GM18867 (cell line): Measurements from ENCODE around the gene SSUH2.

Source experiments
- ATAC-seq: cut with Tn5 transposase; IDR thresholded peaks from one replicate; pipeline ENCODE4 v1.9.1; 2021; ENCODE audit warnings: mild to moderate bottlenecking, moderate library complexity; ENCODE audit not compliant: unreplicated experiment

Gene SSUH2

GRCh38 chr3:8642001-8642400 lies 2.6 kb downstream of the SSUH2 start:
- ATAC-seq = no peak

- ATAC-seq = no peak
Observed at GRCh38 chr3:8641472-8641871, 3.1 kb downstream of the SSUH2 start.

GRCh38 chr3:8640223-8640622 lies 4.4 kb downstream of the SSUH2 start:
- no peak for ATAC-seq

GRCh38 chr3:8639659-8640000 lies 5.0 kb downstream of the SSUH2 start:
- no peak for ATAC-seq

GRCh38 chr3:8638994-8639658 lies 5.5 kb downstream of the SSUH2 start:
- ATAC-seq = no peak

- ATAC-seq = no peak
Observed at GRCh38 chr3:8637348-8637747, 7.2 kb downstream of the SSUH2 start.

GRCh38 chr3:8635631-8636030 lies 9.0 kb downstream of the SSUH2 start:
- no peak for ATAC-seq

- ATAC-seq = no peak
Observed at GRCh38 chr3:8635125-8635524, 9.5 kb downstream of the SSUH2 start.

- ATAC-seq = no peak
Observed at GRCh38 chr3:8632402-8633237, 12.0 kb downstream of the SSUH2 start.

- ATAC-seq = no peak
Observed at GRCh38 chr3:8631661-8632060, 12.9 kb downstream of the SSUH2 start.

GRCh38 chr3:8629151-8630021 lies 15.2 kb downstream of the SSUH2 start:
- peak; percentile 83 for ATAC-seq

GRCh38 chr3:8627949-8628348 lies 16.6 kb downstream of the SSUH2 start:
- no peak for ATAC-seq

- ATAC-seq = no peak
Observed at GRCh38 chr3:8627201-8627940, 17.2 kb downstream of the SSUH2 start.

GRCh38 chr3:8625991-8626390 lies 18.6 kb downstream of the SSUH2 start:
- ATAC-seq = no peak

GRCh38 chr3:8624612-8625011 lies 20.0 kb downstream of the SSUH2 start:
- no peak for ATAC-seq

GRCh38 chr3:8623741-8624140 lies 20.9 kb downstream of the SSUH2 start:
- no peak for ATAC-seq

GRCh38 chr3:8622873-8623691 lies 21.5 kb downstream of the SSUH2 start:
- ATAC-seq = peak; percentile 86

GRCh38 chr3:8621872-8622271 lies 22.7 kb downstream of the SSUH2 start:
- ATAC-seq = no peak

- no peak for ATAC-seq
Observed at GRCh38 chr3:8621141-8621540, 23.5 kb downstream of the SSUH2 start.

GRCh38 chr3:8619548-8619947 lies 25.1 kb downstream of the SSUH2 start:
- no peak for ATAC-seq
